NB4 (cell line): Measurements from ENCODE around the gene NID2.

Experiments
- DNase-seq: peaks from one replicate; pipeline ENCODE4 v3.0.0; 2010; ENCODE audit warnings: low read depth
- H3K4me3 ChIP-seq: one replicate; pipeline ENCODE4 v1.5.1; 2011; ENCODE audit warnings: mild to moderate bottlenecking, low read depth, low read length, moderate library complexity
- CTCF ChIP-seq: IDR thresholded peaks from one replicate; pipeline ENCODE4 v1.5.1; 2012; ENCODE audit warnings: low read depth, low read length
- MAX ChIP-seq: IDR thresholded peaks from 2 replicates; pipeline ENCODE4 v1.6.1; 2011; ENCODE audit warnings: low read depth, low read length
- MYC ChIP-seq: IDR thresholded peaks from 2 replicates; pipeline ENCODE4 v1.6.1; 2011; ENCODE audit warnings: low read depth, low read length
- POLR2A ChIP-seq: IDR thresholded peaks from 2 replicates; pipeline ENCODE4 v1.6.1; 2011; ENCODE audit warnings: mild to moderate bottlenecking; ENCODE audit not compliant: insufficient read length; ENCODE audit errors: extremely low read depth

NID2 gene

GRCh38 chr14:52064174-52064573, 4.7 kb downstream of the NID2 start:
- no peak overlapping the region for H3K4me3 ChIP-seq
- TF ChIP-seq MYC (no peak), CTCF (no peak), MAX (no peak), POLR2A (no peak)
- DNase-seq, result no peak

- no peak overlapping the region for H3K4me3 ChIP-seq
- no peak for TF ChIP-seq CTCF
- TF ChIP-seq MYC, result no peak
- TF ChIP-seq POLR2A, result no peak
- TF ChIP-seq MAX, result no peak
- DNase-seq, result no peak
Observed at GRCh38 chr14:52063052-52063462, 5.8 kb downstream of the NID2 start.

GRCh38 chr14:52061890-52062289, 7.0 kb downstream of the NID2 start:
- H3K4me3 ChIP-seq, result no peak overlapping the region
- TF ChIP-seq MYC (no peak), POLR2A (no peak), MAX (no peak), CTCF (no peak)
- no peak for DNase-seq

GRCh38 chr14:52061390-52061789, 7.5 kb downstream of the NID2 start:
- no peak for DNase-seq
- TF ChIP-seq POLR2A, result no peak
- TF ChIP-seq CTCF, result no peak
- TF ChIP-seq MAX, result no peak
- no peak for TF ChIP-seq MYC
- H3K4me3 ChIP-seq, result no peak overlapping the region

- no peak overlapping the region for H3K4me3 ChIP-seq
- TF ChIP-seq MYC, result no peak
- no peak for TF ChIP-seq CTCF
- TF ChIP-seq MAX, result no peak
- no peak for TF ChIP-seq POLR2A
- DNase-seq, result no peak
Observed at GRCh38 chr14:52060080-52060479, 8.8 kb downstream of the NID2 start.

- TF ChIP-seq MYC (no peak), POLR2A (no peak), MAX (no peak), CTCF (no peak)
- no peak for DNase-seq
- no peak overlapping the region for H3K4me3 ChIP-seq
Observed at GRCh38 chr14:52059649-52060048, 9.2 kb downstream of the NID2 start.
